22Rv1 (cell line): ENCODE data around the gene CAPN10.

Experiments
- ZFX ChIP-seq: fragments of 450-650 bp; IDR thresholded peaks from 2 replicates; pipeline ENCODE4 v1.6.1; 2017; ENCODE audit warnings: antibody characterized with exemption, borderline replicate concordance
- TF ChIP-seq, protein P1 (sequence below): fragments of 450-650 bp; IDR thresholded peaks from 2 replicates; pipeline ENCODE4 v1.5.1; 2017; ENCODE audit warnings: mild to moderate bottlenecking

DNA sequence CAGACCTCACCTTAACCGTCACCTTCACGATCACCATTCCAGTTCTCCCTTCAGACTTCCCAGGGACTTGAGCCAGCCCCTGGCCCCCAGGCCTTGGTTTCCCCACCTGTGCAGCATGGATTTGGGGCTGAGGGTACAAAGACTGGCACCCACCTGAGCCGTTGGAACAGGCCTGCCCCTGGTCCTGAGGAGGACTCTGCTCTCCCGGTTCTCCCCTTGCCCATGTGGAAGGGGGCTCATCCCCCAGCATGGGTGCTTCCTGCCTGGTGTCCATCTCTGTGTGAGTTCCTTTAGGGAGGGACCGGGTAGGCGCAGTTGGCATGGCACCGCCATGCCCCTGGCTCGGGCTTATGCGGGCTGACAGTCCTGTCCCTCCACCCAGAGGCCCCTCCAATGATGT, 27.9 kb downstream of the CAPN10 start:
- TF ChIP-seq, protein P1, sequence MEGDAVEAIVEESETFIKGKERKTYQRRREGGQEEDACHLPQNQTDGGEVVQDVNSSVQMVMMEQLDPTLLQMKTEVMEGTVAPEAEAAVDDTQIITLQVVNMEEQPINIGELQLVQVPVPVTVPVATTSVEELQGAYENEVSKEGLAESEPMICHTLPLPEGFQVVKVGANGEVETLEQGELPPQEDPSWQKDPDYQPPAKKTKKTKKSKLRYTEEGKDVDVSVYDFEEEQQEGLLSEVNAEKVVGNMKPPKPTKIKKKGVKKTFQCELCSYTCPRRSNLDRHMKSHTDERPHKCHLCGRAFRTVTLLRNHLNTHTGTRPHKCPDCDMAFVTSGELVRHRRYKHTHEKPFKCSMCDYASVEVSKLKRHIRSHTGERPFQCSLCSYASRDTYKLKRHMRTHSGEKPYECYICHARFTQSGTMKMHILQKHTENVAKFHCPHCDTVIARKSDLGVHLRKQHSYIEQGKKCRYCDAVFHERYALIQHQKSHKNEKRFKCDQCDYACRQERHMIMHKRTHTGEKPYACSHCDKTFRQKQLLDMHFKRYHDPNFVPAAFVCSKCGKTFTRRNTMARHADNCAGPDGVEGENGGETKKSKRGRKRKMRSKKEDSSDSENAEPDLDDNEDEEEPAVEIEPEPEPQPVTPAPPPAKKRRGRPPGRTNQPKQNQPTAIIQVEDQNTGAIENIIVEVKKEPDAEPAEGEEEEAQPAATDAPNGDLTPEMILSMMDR, result no peak
- TF ChIP-seq ZFX, result no peak
